ENCODE data around the gene CTRL.
A peak's percentile ranks its signal among the peaks of the same experiment; 100 is the strongest.
"Not testable (repeated sequence)": the region's sequence is repeated elsewhere in the genome, so short reads cannot be mapped to it uniquely, and the experiment has no call there.

Gene CTRL

DNA sequence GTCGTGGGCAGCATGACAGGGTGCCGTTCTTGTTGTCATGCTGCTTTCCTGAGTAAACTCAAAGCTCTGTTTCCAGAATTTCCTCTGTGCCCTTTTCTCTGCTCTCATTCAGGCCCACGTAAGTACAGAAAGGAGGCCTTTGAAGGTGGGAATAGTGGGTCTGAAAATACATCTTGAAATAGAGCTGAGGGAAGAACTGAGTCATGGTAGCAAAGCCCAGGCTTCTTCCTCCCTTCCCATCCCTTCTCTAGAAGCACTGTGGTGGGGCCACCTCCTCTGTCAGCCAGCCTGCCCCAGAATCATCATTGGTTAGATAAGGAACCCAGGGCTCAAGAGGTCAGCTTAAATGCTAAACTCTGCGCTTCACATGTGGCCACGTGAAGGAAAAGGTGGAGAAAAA, 9.4 kb downstream of the CTRL start:
- no peaks in the 10 kb centered on the region for H3K27me3 Mint-ChIP-seq (ENCODE audit: low read depth)
- H3K9me3 Mint-ChIP-seq: no peaks in the 10 kb centered on the region
- H3K36me3 Mint-ChIP-seq (ENCODE audit: low read depth): peaks cover 6% of the 10 kb centered on the region
- no peak overlapping the region for H3K27ac Mint-ChIP-seq
- TF ChIP-seq, protein P1, sequence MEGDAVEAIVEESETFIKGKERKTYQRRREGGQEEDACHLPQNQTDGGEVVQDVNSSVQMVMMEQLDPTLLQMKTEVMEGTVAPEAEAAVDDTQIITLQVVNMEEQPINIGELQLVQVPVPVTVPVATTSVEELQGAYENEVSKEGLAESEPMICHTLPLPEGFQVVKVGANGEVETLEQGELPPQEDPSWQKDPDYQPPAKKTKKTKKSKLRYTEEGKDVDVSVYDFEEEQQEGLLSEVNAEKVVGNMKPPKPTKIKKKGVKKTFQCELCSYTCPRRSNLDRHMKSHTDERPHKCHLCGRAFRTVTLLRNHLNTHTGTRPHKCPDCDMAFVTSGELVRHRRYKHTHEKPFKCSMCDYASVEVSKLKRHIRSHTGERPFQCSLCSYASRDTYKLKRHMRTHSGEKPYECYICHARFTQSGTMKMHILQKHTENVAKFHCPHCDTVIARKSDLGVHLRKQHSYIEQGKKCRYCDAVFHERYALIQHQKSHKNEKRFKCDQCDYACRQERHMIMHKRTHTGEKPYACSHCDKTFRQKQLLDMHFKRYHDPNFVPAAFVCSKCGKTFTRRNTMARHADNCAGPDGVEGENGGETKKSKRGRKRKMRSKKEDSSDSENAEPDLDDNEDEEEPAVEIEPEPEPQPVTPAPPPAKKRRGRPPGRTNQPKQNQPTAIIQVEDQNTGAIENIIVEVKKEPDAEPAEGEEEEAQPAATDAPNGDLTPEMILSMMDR (IDR thresholded peaks at IDR 0.05; ENCODE audit: unreplicated experiment in 3 of 3): no peak
- no peak overlapping the region for H3K4me3 Mint-ChIP-seq
- H3K4me1 Mint-ChIP-seq: peaks cover 13% of the 10 kb centered on the region

DNA sequence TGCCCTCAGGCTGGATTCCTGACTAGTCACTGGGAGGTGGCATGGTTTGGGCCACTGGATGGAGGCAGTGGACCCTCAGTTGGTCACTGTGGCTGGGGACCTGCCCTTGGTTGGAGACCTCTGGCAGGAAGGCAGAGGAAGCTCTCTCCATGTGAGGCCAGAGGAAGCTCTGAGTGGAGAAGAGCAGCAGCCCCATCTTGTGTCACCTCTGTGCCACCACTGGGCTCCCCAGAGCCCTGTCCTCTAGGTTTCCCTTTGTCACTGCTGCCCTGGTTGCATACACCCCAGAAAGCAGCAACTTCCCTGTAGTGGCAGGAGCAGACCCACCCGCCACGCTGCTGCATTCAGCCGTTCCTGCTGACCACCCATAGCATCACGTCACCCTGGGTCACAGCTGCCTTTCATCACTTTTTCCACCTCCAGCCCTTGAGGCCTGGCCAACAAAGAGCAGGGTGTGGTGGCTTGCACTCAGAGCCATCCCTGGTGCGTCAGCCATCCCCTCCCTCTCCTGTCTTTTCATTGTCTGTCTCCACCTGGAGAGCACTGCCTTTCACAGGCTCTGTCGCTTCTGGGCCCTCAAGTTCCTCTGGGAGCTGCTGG, 11.9 kb downstream of the CTRL start:
- no peaks in the 10 kb centered on the region for H3K9me3 Mint-ChIP-seq
- peaks cover 35% of the 10 kb centered on the region for H3K4me1 Mint-ChIP-seq
- H3K27me3 Mint-ChIP-seq (ENCODE audit: low read depth): no peaks in the 10 kb centered on the region
- no peak overlapping the region for H3K27ac Mint-ChIP-seq
- peaks cover 17% of the 10 kb centered on the region for H3K36me3 Mint-ChIP-seq (ENCODE audit: low read depth)
- TF ChIP-seq, protein P1 (IDR thresholded peaks at IDR 0.05; ENCODE audit: unreplicated experiment in 3 of 3): no peak
- no peak overlapping the region for H3K4me3 Mint-ChIP-seq

DNA sequence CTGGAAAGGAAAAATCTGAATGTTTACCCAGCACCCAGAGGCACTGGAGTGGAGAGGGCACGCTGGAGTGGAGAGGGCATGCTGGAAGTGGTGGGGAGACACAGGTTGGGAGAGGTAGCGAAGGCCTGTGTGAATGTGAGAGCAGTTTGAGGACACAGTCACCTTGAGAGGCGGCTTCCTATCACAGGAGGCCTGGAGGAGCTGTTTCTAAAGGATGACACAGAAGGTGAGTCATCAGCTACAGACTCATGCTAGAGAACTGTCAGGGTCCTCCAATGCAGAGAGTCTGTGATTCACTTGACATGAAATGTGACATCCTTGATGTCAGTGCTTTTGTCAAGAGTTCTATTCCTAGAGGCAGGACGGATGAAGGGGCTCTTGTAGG, 13.8 kb downstream of the CTRL start:
- Mint-ChIP-seq H3K27ac (peak overlapping the region in 2 of 3 experiments; percentile 47 to 75), H3K4me3 (no peak overlapping the region), H3K27me3 (ENCODE audit: low read depth) (no peaks in the 10 kb centered on the region), H3K36me3 (ENCODE audit: low read depth) (peaks cover 24% of the 10 kb centered on the region), H3K9me3 (no peaks in the 10 kb centered on the region), H3K4me1 (peaks cover 32% of the 10 kb centered on the region)
- TF ChIP-seq, protein P1 (IDR thresholded peaks at IDR 0.05; ENCODE audit: unreplicated experiment in 3 of 3): no peak

DNA sequence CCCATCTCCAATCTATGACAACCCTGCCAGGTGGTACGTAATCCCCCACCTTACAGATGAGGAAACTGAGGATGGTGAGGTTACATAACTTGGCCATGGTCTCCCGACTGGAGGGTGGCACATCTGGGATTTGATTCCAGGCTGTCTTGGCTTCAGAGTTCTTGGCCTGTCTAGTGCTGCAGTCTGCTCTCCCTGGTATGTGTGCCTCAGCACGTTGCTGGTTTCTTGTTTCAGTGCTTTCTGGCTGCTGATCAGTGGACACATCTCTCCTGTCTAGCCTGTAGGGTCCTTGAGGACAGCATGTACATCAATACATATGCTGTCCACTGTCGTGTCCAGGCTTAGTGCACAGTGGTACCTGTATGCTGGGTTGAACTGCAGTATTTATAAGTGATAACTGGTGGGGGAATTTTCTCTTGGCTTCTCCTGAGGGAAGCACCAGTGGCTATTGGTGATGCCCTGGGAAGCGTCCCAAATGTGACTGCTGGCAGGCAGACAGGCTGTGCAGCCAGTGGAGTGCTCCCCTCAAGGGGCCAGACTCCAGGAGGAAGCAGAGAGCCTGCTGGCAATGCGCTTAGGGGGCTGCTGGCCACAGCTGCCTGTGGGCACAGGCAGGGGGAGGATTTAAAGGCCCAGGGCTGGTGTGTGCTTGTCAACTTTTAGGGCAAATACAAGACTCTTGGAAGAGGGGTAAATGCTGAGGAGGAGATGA, 14.4 kb downstream of the CTRL start:
- Mint-ChIP-seq H3K36me3 (ENCODE audit: low read depth) (peaks cover 24% of the 10 kb centered on the region), H3K9me3 (no peaks in the 10 kb centered on the region), H3K4me3 (no peak overlapping the region), H3K27ac (peak overlapping the region; percentile 47 to 75 (median 54)), H3K27me3 (ENCODE audit: low read depth) (no peaks in the 10 kb centered on the region), H3K4me1 (peaks cover 32% of the 10 kb centered on the region)
- TF ChIP-seq, protein P1 (IDR thresholded peaks at IDR 0.05; ENCODE audit: unreplicated experiment in 3 of 3): no peak

DNA sequence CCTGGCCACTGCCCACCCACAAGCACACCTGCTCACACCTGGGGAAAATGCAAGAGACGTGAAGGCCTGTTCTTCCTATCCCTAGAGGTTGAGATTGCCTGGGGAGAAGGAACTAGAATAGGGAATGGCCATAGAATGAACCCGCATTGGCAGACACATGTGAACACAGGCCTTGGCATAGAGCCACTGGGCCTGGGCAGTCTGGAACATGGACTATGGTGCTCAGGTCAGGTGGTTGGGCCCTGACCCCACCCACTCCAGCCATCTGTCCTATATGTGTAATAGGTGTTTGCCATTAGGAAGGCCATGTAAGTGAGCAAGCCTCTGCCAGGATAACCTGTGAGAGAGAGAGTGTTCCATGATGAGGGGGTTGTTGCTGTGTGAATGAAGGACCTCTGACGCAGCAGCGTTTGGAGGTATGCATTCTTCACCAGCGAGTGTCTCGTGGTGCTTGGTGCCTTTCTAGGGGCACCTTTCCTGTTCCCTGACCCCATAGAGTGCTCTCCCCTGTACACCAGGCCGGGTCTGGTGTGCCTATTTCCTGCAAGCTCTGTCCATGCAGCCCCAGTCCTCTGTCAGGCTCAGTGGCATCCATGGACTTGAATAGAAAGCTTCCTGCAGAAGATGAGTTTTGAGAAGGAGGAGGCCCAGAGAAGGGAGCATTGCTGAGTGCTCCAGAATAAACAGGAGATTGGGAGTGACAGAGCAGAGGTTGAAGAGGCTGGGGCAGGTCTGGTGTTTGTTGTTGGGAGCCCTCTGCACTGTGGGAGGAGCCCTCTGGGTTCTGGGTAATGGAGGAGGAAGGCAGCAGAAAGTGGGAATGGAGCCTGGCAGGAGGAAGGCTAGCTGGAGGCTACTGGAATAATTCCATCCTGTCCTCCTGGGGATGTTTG, 15.6 kb downstream of the CTRL start:
- H3K9me3 Mint-ChIP-seq: no peaks in the 10 kb centered on the region
- no peaks in the 10 kb centered on the region for H3K27me3 Mint-ChIP-seq (ENCODE audit: low read depth)

DNA sequence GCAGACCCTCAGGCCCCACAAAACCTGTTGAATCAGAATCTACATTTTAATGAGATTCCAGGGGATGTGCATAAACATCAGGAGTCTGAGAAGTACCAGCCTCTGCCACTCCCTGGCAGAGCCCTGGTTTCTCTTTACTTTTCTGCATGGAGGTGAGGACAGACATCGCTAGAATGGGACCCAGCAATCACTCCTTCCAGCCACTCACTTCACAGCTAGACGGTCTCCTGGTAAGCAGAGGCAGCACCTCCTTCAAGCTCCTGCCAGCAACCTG, 16.2 kb downstream of the CTRL start:
- H3K4me3 Mint-ChIP-seq; H3K27me3 Mint-ChIP-seq (ENCODE audit: low read depth); H3K9me3 Mint-ChIP-seq: not testable (repeated sequence)
- H3K4me1 Mint-ChIP-seq: peaks cover 32% of the 10 kb centered on the region
- H3K36me3 Mint-ChIP-seq (ENCODE audit: low read depth): peaks cover 32% of the 10 kb centered on the region
- peak overlapping the region; percentile 54 to 80 (median 75) for H3K27ac Mint-ChIP-seq

More for the DNA sequence above, 15.6 kb downstream of the CTRL start:
- TF ChIP-seq, protein P1 (IDR thresholded peaks at IDR 0.05; ENCODE audit: unreplicated experiment in 3 of 3): no peak
- H3K36me3 Mint-ChIP-seq (ENCODE audit: low read depth): peaks cover 28% of the 10 kb centered on the region
- H3K4me3 Mint-ChIP-seq: peak overlapping the region in 2 of 3 experiments; percentile 6 to 39
- peaks cover 32% of the 10 kb centered on the region for H3K4me1 Mint-ChIP-seq
- peak overlapping the region; percentile 54 to 80 (median 75) for H3K27ac Mint-ChIP-seq

All from nephron (organoid).